RWPE2 (cell line): ENCODE results near the gene DCAF17.
"Not testable (repeated sequence)": the region's sequence is repeated elsewhere in the genome, so short reads cannot be mapped to it uniquely, and the experiment has no call there.

Experiments used
- ATAC-seq: fragments of 200-7000 bp; cut with Tn5 transposase; 3 replicates; pipeline ENCODE4 v1.9.1; 2021; ENCODE audit warnings: low read depth
- DNase-seq: peaks from one replicate; pipeline ENCODE4 v3.0.0-alpha.2; 2020; ENCODE audit warnings: low spot score
- H3K27ac ChIP-seq: fragments of 450-650 bp; 2 replicates; pipeline ENCODE4 v1.5.1; 2017; ENCODE audit warnings: mild to moderate bottlenecking; ENCODE audit not compliant: poor library complexity, severe bottlenecking
- H3K27me3 ChIP-seq: fragments of 250-450 bp; sonication (Bioruptor Pico); 2 replicates; pipeline ENCODE4 v1.5.1; 2021; ENCODE audit warnings: mild to moderate bottlenecking, moderate library complexity; ENCODE audit not compliant: insufficient read depth, poor library complexity, severe bottlenecking
- H3K36me3 ChIP-seq: fragments of 250-450 bp; sonication (Bioruptor Pico); 2 replicates; pipeline ENCODE4 v1.5.1; 2020; ENCODE audit warnings: low read depth, mild to moderate bottlenecking, moderate library complexity
- H3K4me1 ChIP-seq: fragments of 250-450 bp; sonication (Bioruptor Pico); 2 replicates; pipeline ENCODE4 v1.5.1; 2021; ENCODE audit warnings: mild to moderate bottlenecking, moderate library complexity; ENCODE audit not compliant: insufficient read depth, poor library complexity, severe bottlenecking
- H3K4me3 ChIP-seq: fragments of 250-450 bp; sonication (Bioruptor Pico); 2 replicates; pipeline ENCODE4 v1.5.1; 2021; ENCODE audit warnings: mild to moderate bottlenecking, moderate library complexity; ENCODE audit not compliant: severe bottlenecking
- H3K9me3 ChIP-seq: fragments of 250-450 bp; sonication (Bioruptor Pico); 2 replicates; pipeline ENCODE4 v1.5.1; 2021; ENCODE audit warnings: mild to moderate bottlenecking, moderate library complexity; ENCODE audit not compliant: severe bottlenecking
- TF ChIP-seq, protein P1 (sequence below): fragments of 450-650 bp; IDR thresholded peaks from one replicate; pipeline ENCODE4 v1.5.1; 2017; ENCODE audit warnings: mild to moderate bottlenecking, moderate library complexity; ENCODE audit not compliant: poor library complexity, severe bottlenecking

DCAF17 gene

DNA sequence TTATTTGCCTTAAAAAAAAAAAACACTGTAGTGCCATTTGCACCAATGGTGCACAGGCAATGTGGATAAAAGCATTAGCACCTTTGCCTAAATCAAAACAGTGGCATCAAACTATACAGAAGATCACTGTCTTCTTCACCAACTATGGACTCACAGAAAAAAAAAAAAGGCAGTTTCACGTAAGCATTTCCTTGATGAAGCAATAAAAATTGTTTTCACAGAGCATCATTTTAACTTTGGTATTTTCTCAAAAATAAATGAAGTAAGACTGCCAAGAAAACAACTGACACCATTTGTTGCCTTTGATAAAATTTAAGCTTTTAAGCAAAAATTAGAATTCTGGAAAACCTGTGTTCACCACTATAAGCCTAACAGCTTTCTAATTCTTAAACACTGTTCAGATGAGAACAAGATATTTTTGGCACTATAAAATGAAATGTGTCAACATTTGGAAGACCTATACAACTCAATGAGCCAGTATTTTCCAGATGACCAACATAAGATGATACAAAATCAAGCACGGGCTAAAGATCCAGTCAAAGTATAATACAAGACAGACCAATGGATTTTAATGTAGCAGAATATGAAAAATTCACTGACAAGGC is 21.4 kb upstream of the DCAF17 start:
- TF ChIP-seq, protein P1, sequence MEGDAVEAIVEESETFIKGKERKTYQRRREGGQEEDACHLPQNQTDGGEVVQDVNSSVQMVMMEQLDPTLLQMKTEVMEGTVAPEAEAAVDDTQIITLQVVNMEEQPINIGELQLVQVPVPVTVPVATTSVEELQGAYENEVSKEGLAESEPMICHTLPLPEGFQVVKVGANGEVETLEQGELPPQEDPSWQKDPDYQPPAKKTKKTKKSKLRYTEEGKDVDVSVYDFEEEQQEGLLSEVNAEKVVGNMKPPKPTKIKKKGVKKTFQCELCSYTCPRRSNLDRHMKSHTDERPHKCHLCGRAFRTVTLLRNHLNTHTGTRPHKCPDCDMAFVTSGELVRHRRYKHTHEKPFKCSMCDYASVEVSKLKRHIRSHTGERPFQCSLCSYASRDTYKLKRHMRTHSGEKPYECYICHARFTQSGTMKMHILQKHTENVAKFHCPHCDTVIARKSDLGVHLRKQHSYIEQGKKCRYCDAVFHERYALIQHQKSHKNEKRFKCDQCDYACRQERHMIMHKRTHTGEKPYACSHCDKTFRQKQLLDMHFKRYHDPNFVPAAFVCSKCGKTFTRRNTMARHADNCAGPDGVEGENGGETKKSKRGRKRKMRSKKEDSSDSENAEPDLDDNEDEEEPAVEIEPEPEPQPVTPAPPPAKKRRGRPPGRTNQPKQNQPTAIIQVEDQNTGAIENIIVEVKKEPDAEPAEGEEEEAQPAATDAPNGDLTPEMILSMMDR: no peak
- peak overlapping the region; percentile 93 for H3K27ac ChIP-seq
- no peak overlapping the region for H3K4me3 ChIP-seq
- H3K36me3 ChIP-seq: no peaks in the 10 kb centered on the region
- DNase-seq (no peak), ATAC-seq (no peak)
- H3K4me1 ChIP-seq: peaks cover 47% of the 10 kb centered on the region
- no peaks in the 10 kb centered on the region for H3K27me3 ChIP-seq
- no peaks in the 10 kb centered on the region for H3K9me3 ChIP-seq

DNA sequence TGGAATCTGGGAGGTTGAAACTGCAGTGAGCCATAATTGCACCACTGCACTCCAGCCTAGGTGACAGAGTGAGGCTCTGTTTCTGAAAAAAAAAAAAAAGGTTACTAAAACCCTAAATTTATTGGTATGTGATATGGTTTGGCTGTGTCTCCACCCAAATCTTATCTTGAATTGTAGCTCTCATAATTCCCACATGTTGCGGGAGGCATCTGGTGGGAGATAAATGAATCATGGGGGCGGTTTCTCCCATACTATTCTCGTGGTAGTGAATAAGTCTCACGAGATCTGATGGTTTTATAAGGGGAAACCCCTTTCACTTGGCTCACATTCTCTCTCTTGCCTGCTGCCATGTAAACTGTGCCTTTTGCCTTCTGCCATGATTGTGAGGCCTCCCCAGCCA is 19.4 kb upstream of the DCAF17 start:
- H3K27ac ChIP-seq, ATAC-seq, H3K4me3 ChIP-seq, H3K27me3 ChIP-seq, H3K36me3 ChIP-seq, H3K9me3 ChIP-seq, DNase-seq: not testable (repeated sequence)
- peaks cover 40% of the 10 kb centered on the region for H3K4me1 ChIP-seq

DNA sequence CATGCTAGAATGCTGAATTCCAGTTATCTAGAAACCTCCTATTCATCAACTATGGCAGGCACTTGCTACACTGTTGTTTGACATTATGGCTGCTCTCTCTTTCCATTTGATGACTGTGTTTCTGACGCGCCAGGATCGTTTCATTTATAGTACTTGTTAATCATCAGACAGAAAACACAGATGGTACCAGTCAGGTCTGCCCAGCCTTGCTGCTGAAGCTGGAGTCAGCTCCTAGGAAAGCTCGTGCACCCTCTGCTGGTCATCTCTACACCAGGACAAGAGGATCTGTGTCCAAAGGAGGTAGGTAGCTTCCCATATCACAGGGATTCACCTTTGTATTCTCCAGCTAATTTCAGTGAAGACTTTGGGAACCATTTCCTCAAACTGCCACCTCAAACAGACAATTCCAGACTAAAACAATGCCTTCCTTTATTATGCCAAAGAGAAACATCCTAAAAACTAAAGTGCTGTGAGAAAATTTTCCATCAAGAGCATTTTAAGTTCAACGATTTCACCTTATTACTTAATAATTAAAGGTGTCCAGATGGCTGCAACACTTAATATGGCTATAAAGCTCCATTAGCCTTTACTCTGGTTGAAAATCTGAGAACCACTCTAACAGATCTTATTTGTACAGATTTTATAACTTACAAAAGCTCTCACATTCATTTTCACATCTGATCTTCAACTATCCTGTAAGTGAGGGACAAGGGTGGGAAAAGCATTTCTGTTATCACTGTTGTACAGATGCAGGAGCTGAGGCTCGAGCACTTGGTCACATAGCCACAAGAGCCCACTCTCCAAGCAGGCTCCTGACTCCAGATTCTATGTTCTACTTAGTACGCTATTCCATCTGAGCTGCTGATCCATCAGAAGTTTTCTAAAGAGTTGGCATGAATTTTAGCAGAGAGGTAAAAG is 17.8 kb upstream of the DCAF17 start:
- H3K27me3 ChIP-seq: no peaks in the 10 kb centered on the region
- no peak overlapping the region for H3K4me3 ChIP-seq
- no peaks in the 10 kb centered on the region for H3K9me3 ChIP-seq
- H3K4me1 ChIP-seq: peaks cover 23% of the 10 kb centered on the region
- H3K27ac ChIP-seq: no peak overlapping the region
- ATAC-seq (peak; percentile 98), DNase-seq (peak; percentile 86)
- TF ChIP-seq, protein P1: peak; percentile 93
- no peaks in the 10 kb centered on the region for H3K36me3 ChIP-seq

DNA sequence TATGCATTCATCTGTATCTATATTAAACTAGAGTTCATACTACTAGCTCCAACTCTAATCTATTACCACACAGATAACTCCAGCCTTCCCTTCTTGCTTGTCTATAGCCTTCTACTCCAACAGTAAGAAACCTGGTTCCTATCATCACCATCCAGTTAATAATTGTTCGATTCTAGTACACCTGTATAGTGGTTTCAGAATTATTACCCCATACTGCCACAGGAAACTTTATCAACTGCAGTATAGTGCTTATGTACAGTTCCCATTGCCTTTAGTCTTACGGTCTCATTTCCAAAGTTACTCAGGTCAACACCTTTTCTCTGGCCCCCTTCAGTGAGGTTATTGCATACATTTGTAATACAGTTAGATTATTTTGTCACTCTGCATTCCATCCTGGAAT is 14.7 kb upstream of the DCAF17 start:
- no peak for ATAC-seq

More for the DNA sequence above, 14.7 kb upstream of the DCAF17 start:
- Histone ChIP-seq H3K4me3 (no peak overlapping the region), H3K36me3 (peaks cover 6% of the 10 kb centered on the region; the same call in 1 of the 2 replicates), H3K4me1 (peaks cover 5% of the 10 kb centered on the region), H3K27ac (no peak overlapping the region), H3K27me3 (no peaks in the 10 kb centered on the region), H3K9me3 (peaks cover 6% of the 10 kb centered on the region)
- TF ChIP-seq, protein P1: no peak
- no peak for DNase-seq
